GM19397 (cell line): ENCODE measurements around the gene SRGAP1.
"Not testable (repeated sequence)": the region's sequence is repeated elsewhere in the genome, so short reads cannot be mapped to it uniquely, and the experiment has no call there.

Experiments used
- ATAC-seq: cut with Tn5 transposase; IDR thresholded peaks from one replicate; pipeline ENCODE4 v1.9.1; 2021; ENCODE audit warnings: mild to moderate bottlenecking, moderate library complexity; ENCODE audit not compliant: unreplicated experiment

SRGAP1 gene

DNA sequence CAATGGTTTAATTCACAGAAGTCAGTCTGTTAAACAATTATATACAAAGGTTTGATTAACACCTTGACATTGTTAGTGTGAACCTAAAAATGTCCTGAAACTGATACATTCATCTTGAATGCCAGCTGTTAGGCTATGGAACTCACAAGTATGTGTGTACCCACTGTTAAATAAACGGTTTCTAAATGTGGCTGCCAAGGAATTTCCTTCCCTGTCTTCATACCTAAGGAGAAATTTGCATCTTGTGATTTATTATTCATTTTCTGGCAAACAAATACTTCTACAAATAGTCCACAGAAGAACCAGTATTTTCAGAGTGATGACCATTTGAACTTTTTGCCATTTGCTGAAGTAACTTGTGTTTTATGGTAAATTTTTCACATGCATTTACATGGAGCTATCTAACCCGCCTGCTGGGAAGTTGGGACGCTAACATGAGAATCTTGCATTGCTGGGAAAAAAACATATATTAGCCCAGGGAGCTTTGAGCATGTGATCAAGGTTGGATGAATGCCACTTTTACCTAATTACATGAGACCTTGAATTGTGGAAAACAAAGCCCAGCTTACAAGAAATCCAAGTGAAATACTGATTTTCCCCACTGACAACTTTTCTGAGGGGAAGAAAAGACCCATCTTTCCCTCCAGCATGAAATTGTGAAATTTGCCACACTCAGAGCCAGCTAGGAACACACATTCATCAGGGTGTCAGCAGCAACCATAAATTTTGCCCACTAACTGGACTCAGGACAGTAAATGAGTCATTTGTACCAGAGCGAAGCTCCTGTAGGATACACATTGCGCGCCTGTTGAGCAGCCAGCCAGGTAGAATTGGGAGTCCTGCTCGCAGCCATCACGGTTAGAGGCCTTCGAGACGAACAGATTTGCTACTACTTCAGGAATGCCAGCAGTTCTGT is 259.6 kb downstream of the SRGAP1 start:
- no peak for ATAC-seq

DNA sequence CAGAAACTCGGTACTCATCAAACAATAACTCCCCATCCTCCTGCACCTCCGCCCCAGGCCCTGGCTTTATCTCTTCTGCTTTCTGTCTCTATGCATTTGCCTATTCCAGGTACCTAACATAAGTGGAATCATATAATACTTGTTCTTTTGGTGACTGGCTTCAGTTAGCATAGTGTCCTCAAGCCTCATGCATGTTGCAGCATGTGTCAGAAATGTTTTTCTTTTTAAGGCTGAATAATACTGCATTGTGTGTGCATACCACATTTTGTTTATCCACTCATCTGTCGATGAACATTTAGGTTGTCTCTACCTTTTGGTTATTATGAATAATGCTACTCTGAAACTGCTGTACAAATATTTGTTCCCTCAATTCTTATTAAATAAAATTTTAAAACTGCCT is 260.5 kb downstream of the SRGAP1 start:
- ATAC-seq: no peak

DNA sequence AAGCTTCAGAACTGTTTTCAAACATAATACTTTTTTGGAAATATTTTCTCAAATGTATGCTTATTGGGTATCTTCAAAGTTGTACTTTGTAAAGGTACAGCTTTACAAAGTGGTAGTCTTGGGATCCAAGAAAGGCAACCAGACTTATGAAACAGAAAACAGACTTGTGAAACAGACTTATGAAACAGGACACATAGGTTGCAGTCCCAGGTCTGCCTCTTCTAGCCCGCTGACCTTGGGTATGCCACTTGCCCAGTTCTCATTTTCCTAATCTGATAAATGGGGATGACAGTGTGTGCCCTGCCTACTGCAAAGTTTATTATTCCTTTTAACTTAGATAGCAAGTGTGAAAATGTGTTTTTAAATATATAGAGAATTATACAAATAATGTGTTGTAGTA is 263.3 kb downstream of the SRGAP1 start:
- ATAC-seq: no peak

DNA sequence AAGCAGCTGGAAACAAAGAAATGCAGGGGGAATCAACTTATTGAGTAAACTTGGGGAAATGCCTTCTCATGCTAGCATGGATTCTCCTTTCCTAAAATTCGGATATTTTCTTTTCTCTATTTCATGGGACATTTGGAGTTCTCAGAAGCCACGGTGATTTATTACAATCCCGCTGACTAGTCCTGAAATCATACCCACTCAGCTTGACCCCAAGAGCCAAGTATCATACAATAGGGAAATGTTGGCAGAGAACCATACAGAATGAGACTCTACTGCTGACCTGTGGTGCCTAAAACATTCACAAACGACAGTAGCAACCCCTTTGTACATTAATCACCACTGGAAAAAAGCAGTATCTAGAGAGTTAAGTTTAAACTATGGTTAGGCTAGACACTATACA is 265.2 kb downstream of the SRGAP1 start:
- ATAC-seq: no peak

DNA sequence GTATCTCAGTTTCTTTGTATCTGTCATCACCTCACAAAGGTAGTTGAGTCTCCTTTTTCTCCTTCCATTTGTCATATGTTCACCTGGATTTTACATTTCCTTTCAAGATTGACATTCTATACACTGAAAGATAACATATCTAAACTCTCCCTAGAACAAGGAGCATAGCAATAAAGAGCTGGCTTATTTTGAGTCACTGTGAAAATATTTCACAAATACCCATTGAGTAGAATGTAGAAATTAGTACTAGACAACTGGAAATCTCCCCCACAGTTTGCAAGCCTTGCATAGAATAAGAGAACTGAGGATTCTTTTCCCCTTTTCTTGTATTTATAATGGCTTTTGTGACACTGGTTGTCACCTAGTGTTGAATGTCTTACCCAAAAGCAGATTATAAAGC is 266.4 kb downstream of the SRGAP1 start:
- ATAC-seq: no peak

DNA sequence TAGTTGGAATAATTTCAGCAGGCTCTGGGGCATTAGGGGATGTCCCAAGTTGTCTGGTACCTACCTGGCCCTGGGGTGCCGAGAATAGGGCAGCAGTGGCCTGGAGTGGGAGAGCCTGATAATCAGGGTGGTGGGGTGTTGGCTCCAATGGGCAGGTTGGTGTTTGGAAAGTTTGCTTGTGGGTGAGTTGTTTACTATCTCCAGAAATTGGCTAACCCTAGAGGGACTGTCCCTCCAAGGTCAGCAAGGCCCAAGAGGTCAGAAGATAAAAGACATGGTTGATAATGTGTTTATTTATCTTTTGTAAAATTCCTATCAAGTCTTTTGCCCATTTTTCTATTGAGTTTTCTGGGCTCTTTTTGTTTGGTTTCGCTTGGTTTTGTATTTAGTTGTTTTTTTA is 272.5 kb downstream of the SRGAP1 start:
- no peak for ATAC-seq

DNA sequence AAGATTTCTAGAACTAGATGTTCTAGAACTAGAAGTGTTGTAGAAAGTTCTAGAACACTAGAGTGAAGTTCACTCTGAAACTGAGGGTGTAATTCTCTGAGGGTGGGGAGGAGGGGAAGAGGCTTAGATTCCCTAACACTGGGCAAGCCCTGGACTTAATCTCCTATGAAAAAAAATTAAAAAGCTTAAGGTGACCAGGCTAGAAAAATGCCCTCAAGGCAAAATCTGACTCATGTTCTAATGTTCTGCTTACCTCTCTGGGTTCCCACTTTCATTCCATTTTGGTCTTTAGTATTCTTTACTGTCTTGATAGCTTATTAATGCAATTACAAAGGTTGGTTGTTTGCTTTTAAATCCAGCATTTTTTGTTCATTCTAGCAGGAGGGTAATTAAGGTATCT is 276.1 kb downstream of the SRGAP1 start:
- no peak for ATAC-seq

DNA sequence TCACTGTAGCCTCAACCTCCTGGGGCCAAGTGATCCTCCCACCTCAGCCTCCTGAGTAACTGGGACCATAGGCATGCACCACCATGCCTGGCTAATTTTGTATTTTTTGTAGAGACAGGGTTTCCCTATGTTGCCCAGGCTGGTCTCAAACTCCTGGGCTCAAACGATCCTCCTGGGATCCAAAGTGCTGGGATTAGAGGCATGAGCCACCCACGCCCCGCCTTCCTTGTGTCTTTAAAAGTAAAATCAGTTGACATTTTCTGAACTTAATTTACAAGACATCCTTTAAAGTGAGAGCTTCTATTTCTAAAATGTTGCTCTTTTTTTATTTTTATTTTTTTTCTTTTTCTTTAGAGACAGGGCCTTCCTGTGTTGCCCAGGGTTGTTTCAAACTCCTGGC is 276.6 kb downstream of the SRGAP1 start:
- not testable (repeated sequence) for ATAC-seq

DNA sequence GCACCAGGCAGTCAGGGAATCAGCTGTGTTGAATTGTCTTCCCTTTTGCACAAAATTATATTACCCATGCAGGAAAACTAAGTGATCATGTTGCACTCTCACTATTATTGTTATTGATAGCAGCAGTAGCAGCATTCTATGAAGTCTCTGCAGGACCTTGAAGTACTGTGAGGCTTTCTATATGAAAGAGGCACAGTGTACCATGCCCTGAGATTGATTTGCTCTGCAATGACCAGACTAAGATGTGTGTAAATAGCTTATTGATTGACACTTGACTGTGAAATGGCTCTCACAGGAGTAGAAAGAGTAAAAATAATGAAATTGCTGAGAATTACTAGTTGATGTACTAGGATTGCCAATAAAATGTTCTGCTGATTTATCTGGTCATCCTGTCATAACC is 277.7 kb downstream of the SRGAP1 start:
- ATAC-seq: no peak

DNA sequence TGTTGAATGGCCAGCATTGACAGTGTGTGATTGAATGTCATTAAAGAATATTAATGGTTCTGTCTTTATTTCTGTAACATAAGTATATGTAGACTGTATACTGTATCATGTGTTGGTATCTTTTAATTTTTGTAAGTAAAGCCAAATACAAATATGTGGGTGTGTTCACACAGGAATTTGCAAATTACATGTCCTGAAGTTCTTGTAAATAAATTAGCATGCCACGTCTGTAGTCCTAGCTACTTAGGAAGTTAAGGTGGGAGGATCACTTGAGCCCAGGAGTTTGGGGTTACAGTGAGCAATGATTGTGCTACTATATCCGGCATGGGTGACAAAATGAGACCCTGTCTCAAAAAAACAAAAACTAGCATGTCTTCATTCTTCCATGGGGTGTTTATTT is 278.5 kb downstream of the SRGAP1 start:
- no peak for ATAC-seq

DNA sequence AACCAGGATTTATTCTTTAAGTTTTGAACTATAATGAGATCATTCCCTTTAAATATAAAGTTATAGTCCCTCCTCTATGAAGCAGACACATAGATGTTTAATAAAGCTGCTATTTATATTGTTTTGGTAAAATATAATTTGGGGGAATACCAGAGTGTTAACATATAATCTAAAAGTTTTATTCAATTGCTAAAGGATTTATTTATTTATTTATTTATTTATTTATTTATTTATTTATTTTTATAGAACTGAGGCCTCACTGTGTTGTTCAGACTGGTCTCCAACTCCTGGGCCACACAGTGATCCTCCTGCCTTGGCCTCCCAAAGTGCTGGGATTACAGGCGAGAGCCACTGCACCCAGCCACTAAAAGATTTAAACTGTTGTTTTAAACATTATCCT is 278.9 kb downstream of the SRGAP1 start:
- no peak for ATAC-seq

DNA sequence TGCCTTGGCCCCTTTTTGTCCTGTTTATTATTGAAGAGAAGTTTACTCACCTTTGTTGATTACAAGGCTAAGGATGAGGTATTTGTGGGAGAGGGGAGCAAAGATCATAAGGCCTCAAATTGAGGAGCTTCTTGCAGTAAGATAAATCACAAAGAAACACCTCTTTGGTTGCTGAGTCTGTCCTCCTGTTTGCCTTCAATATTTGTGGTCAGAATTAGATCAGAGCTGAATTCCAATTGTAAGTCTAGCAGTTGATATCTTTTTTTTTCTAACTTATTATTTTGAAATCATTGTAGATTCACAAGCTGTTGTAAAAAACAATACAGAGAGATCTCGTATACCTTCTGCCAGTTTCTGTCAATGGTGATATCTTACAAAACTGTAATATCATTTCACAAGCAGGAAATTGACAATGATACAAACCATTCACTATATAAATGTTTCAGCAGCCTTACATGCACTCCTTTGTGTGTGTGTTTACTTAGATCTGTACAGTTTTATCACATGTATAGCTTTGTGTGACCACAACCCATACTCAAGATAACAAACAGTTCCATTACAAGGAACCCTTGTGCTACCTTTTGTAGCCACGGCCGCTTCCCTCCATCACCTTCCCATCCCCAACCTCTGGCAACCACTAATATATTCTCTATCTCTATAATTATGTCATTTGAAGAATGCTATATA is 280.2 kb downstream of the SRGAP1 start:
- ATAC-seq: no peak

DNA sequence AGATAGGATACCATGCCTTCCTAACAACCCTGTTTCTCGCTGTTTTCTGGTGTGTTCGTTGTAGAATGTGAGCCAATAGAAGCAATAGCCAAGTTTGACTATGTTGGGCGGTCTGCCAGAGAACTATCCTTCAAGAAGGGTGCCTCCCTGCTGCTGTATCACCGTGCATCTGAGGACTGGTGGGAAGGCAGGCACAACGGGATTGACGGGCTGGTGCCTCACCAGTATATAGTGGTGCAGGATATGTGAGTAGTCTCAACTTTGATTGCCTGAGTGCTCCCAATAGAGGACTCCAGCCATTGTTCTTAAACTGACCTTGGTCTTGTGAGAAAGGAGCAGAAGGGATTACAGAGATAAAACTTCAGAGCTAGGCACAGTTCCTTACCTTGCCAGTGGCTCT is 281.4 kb downstream of the SRGAP1 start:
- no peak for ATAC-seq

DNA sequence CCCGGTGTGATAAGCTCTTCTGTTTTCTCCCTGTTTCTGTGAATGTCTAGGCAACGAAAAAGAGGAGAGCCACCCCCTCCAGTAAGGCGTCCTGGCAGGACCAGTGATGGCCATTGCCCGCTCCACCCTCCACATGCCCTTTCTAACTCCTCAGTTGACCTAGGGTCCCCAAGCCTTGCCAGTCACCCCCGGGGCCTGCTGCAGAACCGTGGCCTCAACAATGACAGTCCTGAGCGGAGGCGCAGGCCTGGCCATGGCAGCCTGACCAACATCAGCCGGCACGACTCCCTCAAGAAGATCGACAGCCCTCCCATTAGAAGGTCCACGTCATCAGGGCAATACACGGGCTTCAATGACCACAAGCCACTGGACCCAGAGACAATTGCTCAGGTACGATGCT is 283.3 kb downstream of the SRGAP1 start:
- no peak for ATAC-seq

DNA sequence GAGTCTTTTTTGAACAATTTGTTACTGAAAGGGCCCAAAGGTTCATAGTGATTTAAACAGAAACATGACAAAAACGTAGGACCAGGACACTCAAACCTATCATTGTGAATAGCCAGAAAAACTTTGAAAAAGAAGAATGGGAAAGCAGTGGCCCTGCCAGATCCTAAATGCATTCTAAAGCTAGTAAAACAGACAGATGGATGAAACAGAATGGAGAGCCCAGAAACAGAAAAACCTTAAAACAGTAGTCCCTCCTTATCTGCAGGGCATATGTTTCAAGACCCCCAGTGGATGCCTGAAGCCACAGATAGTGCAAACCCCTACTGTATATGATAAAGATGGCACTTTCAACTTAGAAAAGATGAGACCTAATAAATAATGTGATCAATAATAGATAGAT is 283.9 kb downstream of the SRGAP1 start:
- ATAC-seq: no peak

DNA sequence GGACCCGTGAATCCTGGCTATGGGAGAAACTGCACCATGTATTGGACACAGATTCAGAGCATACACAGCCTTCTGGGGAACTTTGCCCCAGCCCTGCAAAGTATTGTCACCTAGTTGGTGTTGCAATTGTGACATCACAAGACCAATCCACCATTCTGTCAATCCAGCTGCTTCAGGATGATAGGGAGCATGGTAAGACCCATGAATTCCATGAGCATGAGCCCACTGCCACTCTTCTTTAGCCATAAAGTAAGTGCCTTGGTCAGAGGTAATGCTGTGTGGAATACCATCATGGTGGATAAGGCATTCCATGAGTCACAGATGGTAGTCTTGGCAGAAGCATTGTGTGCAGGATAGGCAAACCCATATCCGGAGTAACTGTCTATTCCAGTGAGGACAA is 286.0 kb downstream of the SRGAP1 start:
- ATAC-seq: not testable (repeated sequence)

DNA sequence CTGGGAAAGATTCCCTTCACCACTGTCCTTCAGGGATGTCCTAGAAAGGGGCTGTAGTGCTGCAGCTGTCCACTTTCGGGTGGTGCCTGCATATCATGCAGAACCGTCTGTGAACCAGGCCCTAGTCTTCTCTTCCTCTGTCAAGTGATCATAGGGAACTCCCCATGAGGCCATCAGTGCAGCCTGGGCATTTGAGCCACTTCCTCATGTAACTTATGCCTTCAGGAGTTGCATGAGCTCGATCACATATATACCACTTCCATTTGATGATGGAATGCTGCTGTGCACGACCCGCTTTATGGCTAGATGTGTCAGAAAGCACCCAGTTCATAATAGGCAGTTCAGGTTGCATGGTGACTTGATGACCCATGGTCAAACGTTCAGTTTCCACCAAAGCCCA is 287.0 kb downstream of the SRGAP1 start:
- ATAC-seq: not testable (repeated sequence)

DNA sequence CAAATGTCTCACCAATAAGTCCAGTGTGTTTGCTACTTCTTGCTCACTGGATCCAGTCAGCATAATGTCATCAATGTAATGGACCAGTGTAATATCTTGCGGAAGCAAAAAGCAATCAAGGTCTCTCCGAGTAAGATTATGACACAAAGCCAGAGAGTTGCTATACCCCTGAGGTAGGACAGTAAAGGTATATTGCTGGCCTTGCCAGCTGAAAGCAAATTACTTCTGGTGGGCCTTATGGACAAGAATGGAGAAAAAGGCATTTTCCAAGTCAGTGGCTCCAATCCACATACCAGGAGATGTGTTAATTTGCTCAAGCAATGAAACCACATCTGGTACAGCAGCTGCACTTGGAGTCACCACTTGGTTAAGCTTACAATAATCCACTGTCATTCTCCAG is 288.2 kb downstream of the SRGAP1 start:
- not testable (repeated sequence) for ATAC-seq

DNA sequence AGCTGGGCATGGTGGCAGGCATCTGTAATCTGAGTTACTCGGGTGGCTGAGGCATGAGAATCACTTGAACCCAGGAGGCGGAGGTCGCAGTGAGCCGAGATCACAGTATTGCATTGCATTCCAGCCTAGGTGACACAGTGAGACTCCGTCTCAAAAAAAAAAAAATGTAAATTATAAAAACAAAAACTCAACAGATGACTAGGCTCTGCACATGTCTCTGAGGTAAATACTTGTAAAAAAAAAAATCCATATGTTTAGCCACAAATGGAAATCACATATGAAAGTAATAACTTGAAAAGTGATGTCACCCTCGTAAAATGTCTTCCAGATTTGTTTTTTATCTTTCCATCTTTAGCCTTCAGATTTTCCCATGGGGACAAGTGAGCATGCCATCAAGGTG is 292.6 kb downstream of the SRGAP1 start:
- ATAC-seq: no peak

DNA sequence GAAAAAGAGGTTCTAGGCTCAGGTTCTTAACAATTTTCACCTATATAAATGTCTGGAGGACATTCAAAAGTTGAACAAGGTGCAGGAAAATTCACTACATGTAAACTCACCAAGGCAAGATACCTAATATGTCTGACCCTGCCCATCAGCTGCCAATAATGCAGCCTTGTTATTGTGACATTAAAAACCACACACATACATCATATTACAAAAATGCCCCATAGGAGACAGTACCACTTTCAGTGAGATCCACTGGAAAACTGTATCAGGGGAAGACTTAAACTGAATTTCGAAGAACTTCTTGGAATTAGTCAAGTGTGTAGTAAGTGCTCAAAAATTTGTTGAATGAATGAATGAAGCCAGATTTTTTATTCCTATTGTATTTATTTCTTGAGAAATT is 294.5 kb downstream of the SRGAP1 start:
- no peak for ATAC-seq

DNA sequence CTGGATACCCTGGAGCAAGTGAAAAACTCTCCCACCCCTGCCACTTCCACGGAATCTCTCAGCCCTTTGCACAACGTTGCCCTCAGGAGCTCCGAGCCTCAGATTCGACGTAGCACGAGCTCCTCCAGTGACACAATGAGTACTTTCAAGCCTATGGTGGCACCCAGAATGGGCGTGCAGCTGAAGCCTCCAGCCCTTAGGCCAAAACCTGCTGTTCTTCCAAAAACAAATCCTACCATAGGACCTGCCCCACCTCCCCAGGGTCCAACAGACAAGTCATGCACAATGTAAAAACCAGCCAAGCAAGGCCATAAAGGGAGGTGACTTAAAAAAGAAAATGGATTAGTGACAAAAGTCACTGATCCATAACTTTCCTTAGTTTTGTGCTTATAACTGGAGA is 297.9 kb downstream of the SRGAP1 start:
- ATAC-seq: no peak

DNA sequence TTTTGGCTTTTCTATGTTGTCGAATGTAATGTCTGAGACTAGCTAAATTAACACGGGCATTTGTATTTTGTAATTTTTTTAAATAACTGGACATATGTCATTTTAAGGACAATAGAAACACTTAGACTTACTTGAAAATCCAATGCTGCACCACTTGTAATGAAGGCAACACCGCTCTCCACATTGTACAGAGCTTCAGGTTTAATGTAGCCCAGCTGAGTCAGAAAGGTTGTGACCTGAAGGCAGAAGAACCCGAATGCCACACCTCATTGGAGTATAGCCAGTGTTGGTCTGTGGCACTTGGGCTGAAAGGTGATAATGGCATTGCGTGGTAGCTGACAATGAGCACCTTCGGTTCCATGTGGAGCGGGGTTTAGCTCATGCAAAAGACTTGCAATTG is 298.3 kb downstream of the SRGAP1 start:
- no peak for ATAC-seq
